Omental fat pad (tissue), 4 donors: ENCODE data around the gene TRMT5. TPM values are rescaled to one million over a fixed set of nuclear protein-coding genes. Genes with fewer than 3 reads are reported as not detected.

ENCODE experiments used
- ATAC-seq: fragments of 150-250 bp; one replicate; pipeline ENCODE4 v1.9.1; 2016; ENCODE audit warnings: mild to moderate bottlenecking, moderate library complexity; ENCODE audit not compliant: low FRiP score
- DNase-seq: peaks from one replicate; pipeline ENCODE4 v3.0.0-alpha.2; 2019; ENCODE audit warnings: low spot score
- total RNA-seq, 4 donors: library from RNA; depleted of rRNA; stranded (reverse); fragments of >200 nt; gene quantifications; one replicate each; pipeline ENCODE4 v1.1.0, GENCODE V29; 2016
- TF ChIP-seq, protein P1 (sequence below), 3 donors: fragments of 450-650 bp; IDR thresholded peaks; one replicate each; pipeline ENCODE4 v1.5.1; 2016 to 2017; ENCODE audit warnings: antibody characterized with exemption in 3 of 3, mild to moderate bottlenecking in 3 of 3, moderate library complexity in 2 of 3

The TRMT5 gene
- total RNA-seq: 10 to 100 TPM in 2 of 4 donors, 1 to 10 TPM in 2; 5.6 to 21.1 (median 13.3) TPM

GRCh38 chr14:60980811-60981632 is at the start of gene TRMT5, which contains the start of gene SLC38A6:
Gene TRMT5 (minus strand): TSS chr14:60981079. CDS start chr14:60980973, 106 bp downstream.
Gene SLC38A6 (plus strand): TSS chr14:60981245. CDS start chr14:60981278, 33 bp downstream.
- TF ChIP-seq, protein P1, sequence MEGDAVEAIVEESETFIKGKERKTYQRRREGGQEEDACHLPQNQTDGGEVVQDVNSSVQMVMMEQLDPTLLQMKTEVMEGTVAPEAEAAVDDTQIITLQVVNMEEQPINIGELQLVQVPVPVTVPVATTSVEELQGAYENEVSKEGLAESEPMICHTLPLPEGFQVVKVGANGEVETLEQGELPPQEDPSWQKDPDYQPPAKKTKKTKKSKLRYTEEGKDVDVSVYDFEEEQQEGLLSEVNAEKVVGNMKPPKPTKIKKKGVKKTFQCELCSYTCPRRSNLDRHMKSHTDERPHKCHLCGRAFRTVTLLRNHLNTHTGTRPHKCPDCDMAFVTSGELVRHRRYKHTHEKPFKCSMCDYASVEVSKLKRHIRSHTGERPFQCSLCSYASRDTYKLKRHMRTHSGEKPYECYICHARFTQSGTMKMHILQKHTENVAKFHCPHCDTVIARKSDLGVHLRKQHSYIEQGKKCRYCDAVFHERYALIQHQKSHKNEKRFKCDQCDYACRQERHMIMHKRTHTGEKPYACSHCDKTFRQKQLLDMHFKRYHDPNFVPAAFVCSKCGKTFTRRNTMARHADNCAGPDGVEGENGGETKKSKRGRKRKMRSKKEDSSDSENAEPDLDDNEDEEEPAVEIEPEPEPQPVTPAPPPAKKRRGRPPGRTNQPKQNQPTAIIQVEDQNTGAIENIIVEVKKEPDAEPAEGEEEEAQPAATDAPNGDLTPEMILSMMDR (IDR thresholded peaks at IDR 0.05): no peak
- DNase-seq (peak; percentile 94), ATAC-seq (peak; percentile 94)

GRCh38 chr14:61026526-61026925 is 45.6 kb upstream of the TRMT5 start:
- DNase-seq (no peak), ATAC-seq (no peak)
- TF ChIP-seq, protein P1 (IDR thresholded peaks at IDR 0.05): no peak

DNA sequence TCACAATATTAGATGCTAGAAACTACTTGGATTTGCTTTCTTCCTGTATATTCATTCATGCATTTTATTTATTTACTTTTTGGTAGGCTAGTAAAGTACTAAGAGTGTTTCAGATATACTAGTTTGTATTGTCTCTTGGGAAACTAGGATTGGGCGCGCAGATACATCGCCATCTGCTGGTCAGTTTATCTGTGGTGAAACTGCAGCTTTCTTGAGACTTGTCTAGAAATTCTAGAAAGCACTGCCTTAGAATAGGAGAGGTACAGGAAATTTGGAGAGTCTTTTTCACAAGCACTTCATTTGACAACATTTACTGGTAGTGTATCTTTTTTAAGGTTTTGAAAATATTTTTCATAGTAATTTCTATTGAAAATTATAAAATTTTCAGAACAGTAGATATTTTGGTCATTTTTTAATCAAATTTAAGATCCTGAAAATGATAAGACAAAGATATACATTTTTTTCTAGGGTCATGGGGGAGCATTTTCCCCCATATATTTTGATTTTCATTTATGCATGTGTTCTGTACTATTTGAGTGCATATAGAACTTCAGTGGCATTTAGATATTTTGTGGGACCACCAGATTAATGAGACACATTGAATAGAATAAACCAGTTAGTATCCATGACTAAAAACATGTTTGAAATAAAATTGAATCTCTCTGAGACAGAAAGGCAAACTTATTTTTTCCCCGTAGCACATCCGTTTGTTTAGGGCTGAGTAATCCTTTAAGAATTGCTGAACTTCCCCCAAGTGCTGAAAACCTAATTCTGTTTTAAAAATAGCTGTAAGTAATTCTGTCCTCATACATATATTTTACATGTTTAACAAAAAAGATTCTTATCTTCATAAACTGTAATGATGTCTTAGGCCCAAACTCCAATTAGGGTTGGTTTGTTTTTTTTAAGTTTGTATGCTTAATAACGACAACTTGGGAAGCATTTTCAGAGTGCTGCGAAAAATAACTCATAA is 44.7 kb upstream of the TRMT5 start:
- ATAC-seq: no peak
- TF ChIP-seq, protein P1 (IDR thresholded peaks at IDR 0.05): no peak
- DNase-seq: peak; percentile 25

DNA sequence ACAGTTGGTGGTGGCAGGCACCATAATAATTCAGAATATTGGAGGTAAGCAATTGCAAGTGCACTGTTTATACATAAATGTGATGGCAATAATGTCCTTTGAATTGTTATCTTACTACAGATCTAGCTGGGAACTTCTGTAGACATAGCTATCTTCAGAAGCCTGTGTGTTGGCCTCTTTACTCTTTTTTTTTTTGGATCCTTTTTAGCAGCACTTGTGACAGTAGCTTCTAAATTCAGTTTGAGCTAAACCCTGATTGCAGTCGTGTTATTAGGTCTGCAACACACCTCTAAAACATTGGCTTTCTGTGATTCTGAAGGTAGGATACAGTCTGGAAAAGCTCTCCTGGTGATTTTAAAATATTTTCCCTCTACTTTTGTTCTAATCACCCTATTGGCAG is 38.7 kb upstream of the TRMT5 start:
- DNase-seq: no peak

GRCh38 chr14:61003571-61003970 is 22.7 kb upstream of the TRMT5 start:
- TF ChIP-seq, protein P1 (IDR thresholded peaks at IDR 0.05): no peak
- no peak for ATAC-seq
- DNase-seq: no peak

More for the DNA sequence above, 38.7 kb upstream of the TRMT5 start:
- ATAC-seq: no peak
- TF ChIP-seq, protein P1 (IDR thresholded peaks at IDR 0.05): no peak

DNA sequence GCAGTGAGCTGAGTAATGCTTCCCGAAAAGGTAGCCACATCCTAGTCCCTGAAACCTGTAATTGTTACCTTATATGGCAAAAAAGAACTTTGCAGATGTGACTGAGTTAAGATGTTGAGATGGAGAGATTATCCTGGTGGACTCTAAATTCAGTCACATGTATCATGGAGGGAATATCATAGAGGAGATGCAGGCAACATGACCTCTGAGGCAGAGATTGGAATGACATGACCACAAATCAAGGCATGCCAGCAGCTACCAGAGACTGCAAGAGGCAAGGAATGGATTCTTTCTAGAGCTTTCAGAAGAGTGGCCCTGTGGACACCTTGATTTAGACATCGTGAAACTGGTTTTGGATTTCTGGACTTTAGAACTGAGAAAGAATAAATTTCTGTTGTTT is 18.7 kb upstream of the TRMT5 start:
- TF ChIP-seq, protein P1 (IDR thresholded peaks at IDR 0.05): no peak
- ATAC-seq (no peak), DNase-seq (no peak)
